IPS-NIHi11 (cell line): ENCODE results near the gene ZNF362.

ENCODE experiments used
- DNase-seq: peaks from one replicate; pipeline ENCODE4 v3.0.0; 2012; ENCODE audit warnings: mixed read lengths, low spot score

Gene ZNF362

DNA sequence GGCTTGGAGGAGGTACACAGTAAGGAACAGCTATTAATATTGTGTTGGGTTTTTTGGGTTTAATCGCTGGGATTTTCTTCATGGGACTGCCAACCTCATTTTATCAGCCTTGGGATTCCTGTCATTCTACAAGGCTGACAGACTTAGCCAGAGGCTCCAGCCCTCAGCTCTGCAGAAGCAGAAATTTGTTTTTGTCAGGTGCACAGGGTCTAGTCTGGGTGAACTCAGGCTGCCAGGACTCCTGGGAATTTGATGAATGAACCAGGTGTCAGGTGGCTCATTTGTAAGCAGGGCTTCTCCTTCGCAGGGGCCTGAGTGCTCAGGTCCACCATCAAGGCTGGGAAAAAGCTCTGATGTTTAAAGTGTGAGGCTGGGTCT, 11.5 kb upstream of the ZNF362 start:
- DNase-seq: no peak

DNA sequence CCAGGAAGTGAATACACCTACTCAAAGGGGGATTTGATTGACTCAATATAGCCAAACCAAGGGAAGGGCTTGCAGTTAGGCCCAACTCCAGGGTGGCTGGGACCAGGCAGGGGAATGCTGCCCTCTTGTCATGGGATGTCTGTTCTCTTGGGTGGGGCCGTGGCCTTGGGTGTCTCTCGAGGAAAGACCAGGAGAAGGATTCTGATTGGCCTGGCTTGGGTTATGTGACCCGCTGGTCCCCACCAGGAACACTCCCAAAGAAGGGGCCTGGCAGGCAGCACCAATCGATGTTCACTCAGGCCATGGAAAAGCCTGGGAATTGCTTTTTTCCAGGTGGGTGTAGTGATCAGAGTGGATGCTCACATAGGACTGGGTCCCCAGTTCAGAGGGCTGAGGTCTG, 10.1 kb upstream of the ZNF362 start:
- no peak for DNase-seq

DNA sequence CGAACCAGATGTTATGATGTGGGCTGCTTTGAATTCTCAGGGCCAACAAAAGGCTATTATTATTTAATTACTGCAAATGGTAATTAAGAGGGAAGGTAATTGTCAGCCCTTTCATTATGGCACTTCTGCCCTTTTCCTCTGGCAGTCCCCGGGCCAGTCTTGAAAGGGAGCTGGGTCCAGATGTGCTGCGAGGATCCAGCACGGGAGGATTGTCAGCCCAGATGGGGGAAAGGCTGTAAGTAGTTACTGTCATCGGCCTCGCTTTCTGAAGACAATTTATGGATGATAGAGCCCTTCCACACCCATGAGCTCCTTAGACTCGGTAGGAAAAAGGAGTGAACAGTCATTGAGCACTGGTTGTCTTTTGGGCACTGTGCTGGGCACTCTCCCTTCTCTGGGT, 8.7 kb upstream of the ZNF362 start:
- no peak for DNase-seq

DNA sequence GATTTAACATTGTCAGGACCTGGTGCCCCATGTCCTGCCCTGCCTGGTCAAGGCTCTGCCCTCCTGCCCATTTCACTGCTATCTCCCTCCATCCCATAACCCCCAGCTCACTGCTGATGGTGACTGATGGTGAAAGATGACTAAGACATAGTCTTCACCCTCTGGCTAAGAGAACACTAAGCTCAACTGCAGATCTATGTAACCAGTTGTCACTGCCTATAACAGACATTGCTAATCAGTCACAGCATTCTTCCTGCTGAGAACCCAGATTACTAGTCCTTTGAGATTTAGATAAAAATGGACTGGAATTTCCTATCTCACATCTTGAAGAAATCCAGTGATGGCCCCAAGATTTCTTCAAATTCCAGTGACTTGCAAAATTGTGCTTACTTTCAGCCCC, 8.0 kb upstream of the ZNF362 start:
- DNase-seq: no peak

DNA sequence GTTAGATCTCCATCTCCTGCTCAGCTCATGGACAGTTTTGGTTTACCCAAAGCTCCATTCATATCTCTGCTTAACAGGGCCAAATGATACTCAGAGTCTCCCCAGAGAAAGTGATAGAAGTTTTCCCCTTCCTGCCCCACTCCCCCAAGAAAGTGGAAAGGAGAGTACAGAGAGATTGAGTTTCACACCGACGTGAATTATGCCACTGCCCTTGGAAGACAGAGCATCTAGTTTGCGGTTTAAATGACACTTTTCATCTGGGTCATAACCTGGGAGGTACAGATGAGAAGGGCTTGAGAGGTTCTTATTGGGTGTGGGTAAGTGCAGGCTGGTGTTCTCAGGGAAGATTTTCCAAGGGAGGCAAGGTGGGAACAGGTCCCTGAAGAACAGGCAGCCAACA, 6.9 kb upstream of the ZNF362 start:
- no peak for DNase-seq

DNA sequence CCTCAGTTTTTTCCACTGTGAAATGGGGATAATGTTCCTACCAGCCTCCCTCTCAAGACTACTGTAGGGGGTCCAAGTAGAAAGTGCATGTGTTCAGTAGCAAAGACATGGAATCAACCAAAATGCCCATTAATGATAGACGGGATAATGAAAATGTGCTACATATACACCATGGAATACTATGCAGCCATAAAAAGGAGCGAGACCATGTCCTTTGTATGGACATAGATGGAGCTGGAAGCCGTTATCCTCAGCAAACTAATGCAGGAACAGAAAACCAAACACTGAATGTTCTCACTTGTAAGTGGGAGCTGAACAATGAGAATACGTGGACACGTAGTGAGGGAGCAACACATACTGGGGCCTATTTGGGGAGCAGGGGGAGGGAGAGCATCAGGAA, 6.1 kb upstream of the ZNF362 start:
- DNase-seq: no peak

DNA sequence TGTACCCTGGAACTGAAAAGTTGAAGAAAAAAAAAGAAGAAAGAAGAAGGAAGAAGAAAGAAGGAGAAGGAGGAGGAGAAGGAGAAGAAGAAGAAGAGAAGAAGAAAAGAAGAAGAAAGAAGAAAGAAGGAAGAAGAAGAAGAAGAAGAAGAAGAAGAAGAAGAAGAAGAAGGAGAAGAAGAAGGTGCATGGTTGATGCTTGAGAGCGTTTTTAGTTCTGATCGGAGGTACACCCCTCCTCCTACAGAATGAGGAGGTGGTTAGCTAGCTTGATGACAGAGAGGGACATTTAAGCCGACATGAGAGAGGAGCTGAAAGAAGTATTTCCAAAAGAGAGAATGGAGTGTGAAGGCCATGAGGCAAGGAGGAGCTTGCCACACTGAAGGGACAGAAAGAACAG, 5.6 kb upstream of the ZNF362 start:
- no peak for DNase-seq

DNA sequence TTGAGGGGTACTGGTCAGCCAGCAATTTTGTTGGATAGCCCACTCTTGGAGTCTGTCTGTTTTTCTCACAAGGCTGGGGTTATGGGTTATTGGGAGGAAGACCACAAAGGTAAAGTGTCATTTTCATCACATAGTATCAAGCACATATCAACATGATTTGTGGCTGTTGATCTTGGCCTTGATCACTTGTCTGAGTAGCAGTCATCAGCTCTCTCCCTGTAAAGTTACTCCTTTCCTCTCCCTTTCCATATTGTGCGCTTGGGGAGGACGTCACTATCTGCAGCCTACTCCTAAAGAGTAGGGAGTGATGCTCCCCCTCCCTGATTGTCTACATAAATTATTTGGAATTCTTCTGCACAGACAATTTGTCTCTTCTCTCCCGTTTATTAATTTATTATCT, 1.8 kb upstream of the ZNF362 start:
- DNase-seq: no peak

DNA sequence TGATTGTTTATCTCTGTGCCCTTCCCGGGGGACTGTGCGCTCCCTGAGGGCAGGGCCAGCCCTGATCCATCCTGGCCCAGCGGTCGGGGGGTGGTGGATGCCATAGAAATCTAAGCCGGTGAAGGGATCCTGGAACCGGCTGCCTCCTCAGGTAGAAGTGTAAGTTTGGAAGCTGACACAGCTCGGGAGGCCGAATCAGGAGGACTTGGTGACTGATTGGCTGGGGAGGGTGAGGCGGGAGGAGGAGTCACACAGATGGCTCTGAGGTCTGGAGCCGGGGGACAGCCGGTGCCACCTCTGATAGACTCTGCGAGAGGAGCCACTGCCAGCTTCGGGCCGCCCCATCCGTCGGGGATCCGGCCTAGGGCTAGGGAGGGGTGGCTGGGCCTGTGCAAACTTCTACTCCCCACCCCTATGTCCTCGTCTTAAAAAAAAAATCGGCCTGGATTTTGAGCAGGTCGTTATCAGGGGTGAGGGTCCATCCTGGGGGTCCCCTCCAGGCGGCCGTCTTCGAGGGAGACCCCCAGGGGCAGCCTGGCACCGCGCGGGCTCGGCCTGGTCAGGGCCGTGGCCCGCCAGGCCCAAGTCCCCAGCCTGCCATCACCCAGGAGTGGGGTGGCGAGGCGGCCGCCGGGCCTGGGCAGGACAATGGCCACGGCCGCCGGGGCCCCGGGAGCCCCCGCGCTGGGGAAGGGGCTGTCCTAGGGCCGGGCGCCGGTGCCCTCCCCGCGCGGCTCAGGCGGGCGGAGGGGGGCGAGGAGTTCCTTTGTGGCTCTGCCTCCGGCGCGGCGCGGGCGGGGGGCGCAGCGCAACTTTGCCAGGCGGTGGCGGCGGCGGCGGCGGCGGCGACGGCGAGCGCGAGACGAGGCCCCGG, 708 bp upstream of the ZNF362 start:
- peak; percentile 91 for DNase-seq

DNA sequence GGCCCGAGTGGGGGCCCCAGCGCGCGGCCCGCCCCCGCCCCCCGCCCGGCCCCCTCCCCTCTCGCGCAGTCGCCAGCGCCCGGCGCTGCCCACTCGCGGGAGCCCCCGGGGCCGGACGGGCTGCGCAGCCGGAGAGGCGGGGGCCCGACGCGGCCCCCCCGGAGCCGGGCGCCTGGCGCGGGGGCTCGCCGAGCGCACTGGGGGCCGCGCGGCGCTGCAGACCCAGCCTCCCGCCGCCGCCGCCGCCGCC, 146 bp upstream of the ZNF362 start:
- DNase-seq: no peak

DNA sequence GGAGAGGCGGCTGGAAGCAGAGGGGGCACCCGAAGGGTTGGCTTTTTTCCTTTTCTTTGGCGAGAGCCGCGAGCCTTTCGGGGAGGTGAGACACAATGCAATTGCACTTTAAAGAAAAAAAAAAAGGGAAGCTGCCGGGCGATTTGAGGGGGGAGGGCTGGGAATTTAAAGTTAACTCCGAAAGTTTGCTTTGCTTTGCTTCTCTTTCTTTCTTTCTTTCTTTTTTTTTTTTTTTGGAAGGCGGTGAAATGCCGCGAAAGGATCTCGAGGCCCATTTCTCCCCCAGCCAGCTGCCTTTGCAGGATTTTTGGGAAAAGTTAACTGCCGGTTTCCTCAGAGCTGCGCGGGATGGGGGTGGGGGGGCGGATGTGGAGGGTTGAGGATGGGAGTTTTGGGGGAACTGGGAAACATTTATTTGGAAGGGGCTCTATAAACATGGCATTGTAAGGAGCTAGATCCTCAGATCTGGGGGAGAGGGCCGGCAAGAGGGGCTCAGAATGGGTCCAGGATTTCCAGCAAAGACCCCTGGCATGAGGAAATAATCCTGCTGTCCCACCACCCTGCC, 997 bp downstream of the ZNF362 start:
- no peak for DNase-seq

DNA sequence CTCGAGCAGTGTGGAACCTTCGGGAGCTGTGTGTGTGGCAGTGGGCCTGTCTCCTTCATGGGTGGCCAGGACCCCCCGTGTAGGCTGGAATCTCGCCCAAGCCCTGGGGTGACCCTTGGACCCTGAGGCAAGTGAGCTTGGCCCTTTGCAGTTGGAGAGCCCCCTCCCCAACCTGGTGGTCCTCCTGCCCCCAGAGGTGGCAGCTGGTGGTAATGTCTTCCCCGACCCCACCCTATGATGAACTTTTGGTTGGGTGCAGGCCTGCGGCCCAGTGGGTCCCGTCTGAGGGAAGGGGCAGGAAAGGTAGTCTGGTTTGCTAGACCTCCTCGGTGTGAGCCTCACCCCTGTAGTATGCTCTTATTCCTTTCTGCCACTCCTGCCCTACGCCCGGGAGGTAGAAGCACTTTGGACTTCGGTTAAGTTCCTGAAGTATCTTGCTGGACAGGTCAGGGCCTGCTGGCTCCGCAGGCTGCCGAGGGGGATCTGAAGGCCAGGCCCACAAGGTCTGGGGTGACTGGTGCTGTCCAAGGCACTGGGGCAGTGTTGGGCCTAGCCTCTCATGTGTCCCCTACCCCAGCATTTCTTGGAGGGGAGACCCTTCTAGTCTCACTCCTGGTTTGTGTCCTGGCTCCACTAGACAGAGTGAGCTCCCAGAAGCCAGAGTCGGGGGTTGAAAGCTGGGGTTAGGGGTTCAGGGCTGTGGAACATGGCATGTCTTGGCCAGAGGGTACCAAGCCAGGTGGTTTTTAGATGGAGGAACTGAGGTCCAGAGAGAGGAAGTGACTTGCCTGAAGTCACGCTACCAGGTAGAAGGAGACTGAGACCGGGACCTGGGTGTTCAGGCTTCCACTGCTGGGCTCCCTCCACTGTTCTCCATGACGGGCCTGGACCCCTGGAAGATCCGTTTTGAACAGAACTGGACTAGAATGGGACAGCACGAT, 1.8 kb downstream of the ZNF362 start:
- DNase-seq: no peak

DNA sequence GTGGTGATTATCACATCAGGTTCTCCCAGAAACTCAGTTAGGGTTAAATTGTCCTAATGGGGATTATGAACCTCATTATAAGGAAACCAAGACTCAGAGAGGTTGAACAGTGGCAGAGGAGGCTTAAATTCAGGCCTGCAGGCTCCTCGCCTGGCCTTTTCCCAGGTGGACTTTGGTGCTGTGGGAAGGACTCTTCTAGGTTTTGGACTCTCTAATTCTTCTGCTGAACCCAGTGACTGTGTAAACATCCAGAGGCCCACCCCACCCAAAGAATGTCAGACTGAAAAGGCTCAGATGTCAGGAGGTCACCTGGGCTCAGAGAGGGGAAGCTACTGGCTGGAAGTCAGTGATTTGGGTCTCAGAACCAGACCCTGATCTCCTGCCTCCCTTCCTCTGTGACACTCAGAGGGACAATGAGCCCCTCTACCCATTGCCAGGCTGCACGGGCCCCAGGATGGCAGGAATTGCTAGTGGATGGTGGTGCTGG, 2.5 kb downstream of the ZNF362 start:
- DNase-seq: no peak

DNA sequence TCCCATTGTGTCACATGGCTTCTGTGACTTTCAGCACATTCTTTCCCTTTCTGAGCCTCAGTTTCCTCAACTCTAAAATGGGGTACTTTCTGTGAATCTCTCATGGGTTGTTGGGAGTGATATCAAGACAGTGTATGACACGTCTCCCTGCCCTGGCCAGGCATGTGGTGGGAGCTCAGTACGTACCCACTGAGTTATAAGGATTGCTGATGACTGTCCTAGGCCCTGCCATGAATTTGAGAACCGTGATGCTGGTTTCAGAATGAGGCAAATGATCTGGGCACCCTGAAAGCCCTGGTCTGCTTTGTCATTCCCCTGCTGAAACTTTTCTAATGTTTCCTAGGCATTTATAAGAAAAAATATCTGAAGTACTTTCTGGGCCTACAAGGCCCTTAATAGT, 3.6 kb downstream of the ZNF362 start:
- DNase-seq: no peak

DNA sequence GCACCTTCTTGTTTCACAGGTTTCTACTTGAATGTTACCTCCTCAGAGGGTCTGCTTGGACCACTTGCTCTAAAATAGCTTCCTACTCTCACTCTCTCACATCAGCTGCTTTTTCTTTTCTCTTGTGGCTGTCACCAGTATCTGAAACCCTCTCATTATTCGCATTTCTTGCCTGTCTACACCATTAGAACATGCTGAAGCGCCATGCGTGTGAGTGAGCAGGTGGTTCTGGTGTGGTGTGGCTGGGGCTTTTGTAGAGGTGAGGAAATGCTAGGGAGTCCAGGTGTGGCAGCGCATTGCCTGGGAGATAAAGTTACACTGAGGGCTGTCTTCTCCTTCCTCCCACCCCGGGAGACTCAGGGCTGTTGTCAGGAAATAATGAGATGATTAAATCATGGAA, 4.1 kb downstream of the ZNF362 start:
- DNase-seq: no peak

DNA sequence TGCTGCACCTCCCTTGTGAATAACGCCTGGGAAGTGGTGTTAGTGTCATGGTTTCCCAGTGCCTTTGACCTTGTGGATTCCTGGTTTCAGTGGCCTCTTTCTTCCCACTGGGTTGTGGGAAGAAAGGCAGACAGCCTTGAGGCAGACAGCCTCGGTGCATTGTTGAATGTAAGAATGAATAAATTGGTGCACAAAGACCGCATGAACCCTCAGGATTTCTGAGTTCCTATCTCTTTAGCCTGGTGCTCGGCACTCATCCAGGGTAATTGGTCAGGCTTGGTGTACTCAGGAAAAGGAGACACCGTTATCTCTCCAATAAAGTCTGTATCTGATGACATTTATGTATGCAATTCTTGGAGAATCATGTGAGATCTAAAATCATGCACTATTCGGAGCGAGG, 5.1 kb downstream of the ZNF362 start:
- no peak for DNase-seq

DNA sequence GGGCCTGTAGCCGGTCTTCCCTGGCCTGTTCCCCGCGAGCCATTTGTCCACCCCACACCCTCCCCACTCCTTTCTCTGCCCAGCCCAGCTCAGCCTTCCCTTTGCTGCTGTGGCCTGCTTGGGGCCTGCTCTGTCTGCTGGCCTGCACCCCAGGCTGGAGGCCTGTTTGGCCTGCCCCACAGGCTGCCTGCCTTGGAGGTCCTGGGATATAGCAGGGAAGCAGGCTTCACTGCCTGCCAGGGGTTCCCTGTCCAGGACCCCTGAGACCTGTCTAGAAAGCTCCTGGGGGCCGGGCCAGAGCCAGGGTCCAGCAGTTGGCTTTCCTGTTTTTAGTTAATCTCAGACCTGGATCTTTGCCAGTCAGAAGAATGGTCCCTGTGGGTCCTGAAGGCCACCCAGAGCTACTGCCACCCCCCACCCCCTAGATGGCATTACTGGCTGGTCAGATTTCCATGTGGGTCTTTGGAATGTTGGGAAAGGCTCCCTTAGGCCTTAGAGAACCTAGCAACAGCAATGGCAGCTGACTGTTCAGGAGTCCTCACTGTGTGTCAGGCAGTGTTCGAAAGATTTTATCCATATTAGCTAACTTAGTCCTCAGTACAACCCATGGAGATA, 7.7 kb downstream of the ZNF362 start:
- no peak for DNase-seq

DNA sequence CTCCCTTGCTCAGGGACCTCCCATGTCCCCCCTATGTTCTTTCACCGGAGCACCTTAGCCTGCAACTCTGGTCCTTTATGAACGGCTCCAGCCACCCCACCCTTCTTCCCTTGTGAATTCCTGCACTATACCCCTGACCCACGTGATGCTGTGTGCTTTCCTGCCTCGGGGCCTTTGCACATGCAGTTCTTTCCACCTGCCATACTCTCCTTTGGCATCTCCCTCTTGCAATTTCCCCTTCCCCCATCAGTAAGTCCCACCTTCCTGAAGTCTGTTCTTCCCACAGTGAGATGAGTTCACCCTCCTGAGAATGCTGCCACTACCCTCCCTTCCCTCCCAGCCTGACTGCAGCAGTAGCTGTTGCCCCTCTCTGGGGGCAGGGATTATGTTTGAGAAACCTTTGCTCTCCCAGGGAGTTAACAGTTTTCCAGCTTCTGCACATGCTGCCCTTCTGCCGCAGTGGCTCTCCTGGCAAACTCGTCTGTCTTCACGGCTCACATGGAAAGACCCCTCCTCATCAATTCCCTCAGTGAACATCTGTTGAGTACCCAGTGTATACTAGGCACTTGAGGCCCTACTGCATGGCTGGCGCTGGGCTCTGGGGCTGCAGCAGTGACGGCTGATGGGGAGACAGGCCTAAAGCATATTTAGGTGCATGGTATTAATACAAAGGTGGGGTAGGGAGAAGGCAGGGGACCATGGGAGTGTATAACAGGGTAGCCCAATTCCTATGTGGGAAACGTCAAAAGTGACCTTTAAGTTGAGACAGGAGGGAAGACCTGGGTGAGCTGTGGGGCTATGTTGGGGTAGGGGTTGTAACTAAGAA, 9.7 kb downstream of the ZNF362 start:
- no peak for DNase-seq

DNA sequence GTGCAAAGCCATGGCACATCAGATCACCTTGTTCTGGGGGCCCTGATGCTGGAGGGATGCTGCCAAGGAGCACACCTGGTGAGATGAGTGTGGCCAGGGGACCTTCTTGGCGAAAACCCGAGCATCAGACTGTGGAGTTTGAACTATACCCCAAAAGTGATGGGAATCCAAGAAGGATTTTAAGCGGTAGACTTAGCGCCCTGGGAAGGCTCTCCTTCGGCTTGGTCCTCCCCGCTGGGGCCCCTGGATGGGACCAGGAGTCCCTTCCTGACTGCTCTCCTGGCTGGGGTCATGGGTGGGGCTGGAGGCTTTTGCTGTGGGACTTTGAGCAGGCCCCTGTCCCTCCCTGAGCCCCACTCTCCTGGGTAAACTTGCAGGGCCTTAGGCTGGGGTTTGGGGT, 10.5 kb downstream of the ZNF362 start:
- no peak for DNase-seq

DNA sequence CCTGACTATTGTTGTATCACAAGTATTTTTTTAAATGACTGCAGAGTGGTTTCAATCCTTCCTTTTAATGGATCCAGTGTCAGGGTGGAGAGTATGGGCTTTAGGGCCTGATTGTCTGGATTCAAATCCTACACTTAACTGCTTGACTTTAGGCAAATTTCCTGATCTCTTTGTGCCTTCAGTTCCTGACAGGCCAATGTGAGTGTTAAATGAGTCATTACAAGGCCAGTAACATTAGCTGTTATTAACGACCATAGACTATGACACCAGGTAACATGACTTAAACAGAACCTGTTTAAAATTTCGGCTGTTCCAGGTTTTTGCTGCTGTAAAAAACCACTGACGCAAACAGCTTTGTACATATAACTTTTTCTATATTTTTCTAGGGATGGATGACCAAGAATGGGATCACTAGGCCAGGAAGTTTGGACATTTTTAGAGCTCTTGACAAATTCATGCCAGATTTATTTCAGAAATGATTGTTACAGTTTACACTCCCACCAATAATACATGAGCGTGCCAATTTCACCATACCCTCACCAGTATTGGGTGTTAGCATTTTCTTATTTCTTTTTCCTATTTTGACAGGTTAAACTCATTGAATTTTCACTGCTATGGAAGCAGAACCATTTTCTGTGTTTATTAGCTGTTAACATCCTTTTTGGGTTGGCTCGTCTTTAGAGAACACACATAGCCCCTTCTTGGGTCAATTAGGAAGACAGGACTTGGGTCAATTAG, 11.3 kb downstream of the ZNF362 start:
- no peak for DNase-seq

DNA sequence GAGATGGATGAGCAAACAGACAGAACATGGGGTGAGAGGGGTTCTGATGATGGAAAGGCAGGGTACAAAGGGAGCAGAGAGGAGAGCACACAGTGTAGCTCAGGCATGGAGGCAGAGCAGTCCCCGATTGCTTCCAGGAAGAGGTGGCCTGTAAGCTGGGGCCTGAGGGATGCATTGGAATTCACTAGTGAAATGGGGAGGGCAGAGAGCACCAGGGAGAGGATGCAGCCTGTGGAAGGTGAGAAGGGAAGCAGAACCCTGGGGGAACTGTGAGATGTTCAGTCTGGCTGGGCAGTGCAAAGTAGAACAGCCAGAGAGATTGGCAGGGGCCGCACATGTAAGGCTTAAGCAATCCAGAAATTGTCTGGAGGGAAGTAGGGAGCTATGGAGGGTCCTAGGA, 12.2 kb downstream of the ZNF362 start:
- DNase-seq: no peak
